ENCODE results near the gene BIN2. TPM values are rescaled to one million over a fixed set of nuclear protein-coding genes. Genes with fewer than 3 reads are reported as not detected.

BIN2 gene
- total RNA-seq, 1 experiment from 2014 or later = not detected

DNA sequence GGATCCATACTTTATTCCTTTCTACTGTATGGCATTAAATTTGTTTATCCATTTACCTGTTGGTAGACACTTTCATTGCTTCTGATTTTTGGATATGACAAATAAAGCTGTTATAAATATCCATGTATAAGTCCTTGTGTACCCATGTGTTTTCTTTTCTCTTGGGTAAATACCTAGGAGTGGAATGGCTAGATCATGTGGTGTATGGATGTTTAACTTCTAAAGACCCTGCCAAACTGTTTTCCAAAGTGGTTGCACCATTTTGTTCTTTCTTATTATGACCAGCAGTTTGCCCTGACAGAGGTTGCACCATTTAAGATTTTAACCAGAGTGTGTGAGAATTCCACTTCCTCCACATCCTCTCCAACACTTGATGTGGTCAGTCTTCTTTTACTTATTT lies 91.3 kb downstream of the BIN2 start:
- no peak overlapping the region for H2AK5ac ChIP-seq (ENCODE audit: insufficient read length, low read length)
- H2BK12ac ChIP-seq (ENCODE audit: insufficient read length, low read depth, low read length) = no peak overlapping the region
- no peak overlapping the region for H3K27ac Mint-ChIP-seq
- no peaks in the 10 kb centered on the region for H3K9me3 Mint-ChIP-seq
- H3K56ac ChIP-seq (ENCODE audit: insufficient read length, low read depth, low read length) = no peak overlapping the region
- H2BK5ac ChIP-seq (ENCODE audit: insufficient read length, low read length) = no peak overlapping the region
- no peak overlapping the region for H3T11ph ChIP-seq (ENCODE audit: low read length)
- H3K4ac ChIP-seq (ENCODE audit: low read depth, low read length) = no peak overlapping the region
- TF ChIP-seq, protein P1, sequence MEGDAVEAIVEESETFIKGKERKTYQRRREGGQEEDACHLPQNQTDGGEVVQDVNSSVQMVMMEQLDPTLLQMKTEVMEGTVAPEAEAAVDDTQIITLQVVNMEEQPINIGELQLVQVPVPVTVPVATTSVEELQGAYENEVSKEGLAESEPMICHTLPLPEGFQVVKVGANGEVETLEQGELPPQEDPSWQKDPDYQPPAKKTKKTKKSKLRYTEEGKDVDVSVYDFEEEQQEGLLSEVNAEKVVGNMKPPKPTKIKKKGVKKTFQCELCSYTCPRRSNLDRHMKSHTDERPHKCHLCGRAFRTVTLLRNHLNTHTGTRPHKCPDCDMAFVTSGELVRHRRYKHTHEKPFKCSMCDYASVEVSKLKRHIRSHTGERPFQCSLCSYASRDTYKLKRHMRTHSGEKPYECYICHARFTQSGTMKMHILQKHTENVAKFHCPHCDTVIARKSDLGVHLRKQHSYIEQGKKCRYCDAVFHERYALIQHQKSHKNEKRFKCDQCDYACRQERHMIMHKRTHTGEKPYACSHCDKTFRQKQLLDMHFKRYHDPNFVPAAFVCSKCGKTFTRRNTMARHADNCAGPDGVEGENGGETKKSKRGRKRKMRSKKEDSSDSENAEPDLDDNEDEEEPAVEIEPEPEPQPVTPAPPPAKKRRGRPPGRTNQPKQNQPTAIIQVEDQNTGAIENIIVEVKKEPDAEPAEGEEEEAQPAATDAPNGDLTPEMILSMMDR (conservative IDR thresholded peaks at IDR 0.05) = no peak
- H3K4me3 Mint-ChIP-seq = no peak overlapping the region
- no peaks in the 10 kb centered on the region for H3K79me1 ChIP-seq (ENCODE audit: insufficient read depth, low read depth, low read length, poor library complexity, severe bottlenecking)
- H3K23me2 ChIP-seq (ENCODE audit: insufficient read length, low read depth, low read length, poor library complexity, severe bottlenecking) = no peaks in the 10 kb centered on the region
- no peak overlapping the region for H2BK20ac ChIP-seq (ENCODE audit: low read depth, low read length, poor library complexity, severe bottlenecking)
- H3K4me1 ChIP-seq (ENCODE audit: insufficient read depth, low read length) = no peaks in the 10 kb centered on the region
- H3K27ac ChIP-seq (ENCODE audit: insufficient read length, low read depth, low read length) = no peak overlapping the region
- DNase-seq = no peak
- H3K4me1 Mint-ChIP-seq = peaks cover 0 to 4% of the 10 kb centered on the region in 2 experiments; a peak in 1 of 4 replicates
- no peaks in the 10 kb centered on the region for H4K20me1 ChIP-seq (ENCODE audit: control insufficient read depth, insufficient read depth, insufficient read length)
- no peak overlapping the region for H3K9ac ChIP-seq (ENCODE audit: extremely low read depth, insufficient read length, low read length)
- no peak overlapping the region for H2AFZ ChIP-seq (ENCODE audit: low read length)
- no peak overlapping the region for H4K5ac ChIP-seq (ENCODE audit: insufficient read length, low read depth, low read length)
- H3K23ac ChIP-seq (ENCODE audit: insufficient read length, low read depth, low read length) = no peak overlapping the region
- no peak overlapping the region for H4K91ac ChIP-seq (ENCODE audit: insufficient read length, low read depth, low read length)
- no peaks in the 10 kb centered on the region for H3K36me3 Mint-ChIP-seq (ENCODE audit: insufficient read depth in 1 of 3, low read depth in 3 of 3)
- H3K9me3 ChIP-seq (ENCODE audit: control insufficient read depth, low read depth, low read length) = no peaks in the 10 kb centered on the region
- no peaks in the 10 kb centered on the region for H3K27me3 ChIP-seq (ENCODE audit: insufficient read depth, low read length)
- H3K14ac ChIP-seq (ENCODE audit: insufficient read depth, low read length) = no peak overlapping the region
- no peak overlapping the region for H4K8ac ChIP-seq (replicated peaks; ENCODE audit: insufficient read length, low read depth, low read length)
- H2BK120ac ChIP-seq (ENCODE audit: low read depth, low read length, poor library complexity, severe bottlenecking) = no peak overlapping the region
- no peaks in the 10 kb centered on the region for H3K27me3 Mint-ChIP-seq (ENCODE audit: low read depth)
- H3K18ac ChIP-seq (ENCODE audit: insufficient read length, low read depth, low read length) = no peak overlapping the region
- no peaks in the 10 kb centered on the region for H3K79me2 ChIP-seq (ENCODE audit: insufficient read depth, low read length)
- no peak overlapping the region for H2BK15ac ChIP-seq (ENCODE audit: low read depth, low read length)
- H3K4me2 ChIP-seq (ENCODE audit: insufficient read depth, insufficient read length, low read length) = no peak overlapping the region

Other genes with a start within 250 kb of the BIN2 start
- gene CSRNP2, start 240.6 kb downstream of the BIN2 start, total RNA-seq (2021) = 38.6 and 42.5 TPM in 2 replicates
- gene TFCP2, start 151.0 kb downstream of the BIN2 start, total RNA-seq (2021) = 25.2 and 27.1 TPM in 2 replicates
- gene POU6F1, start 106.1 kb downstream of the BIN2 start, total RNA-seq (2021) = 12.0 and 13.3 TPM in 2 replicates
- 23.6 and 25.8 TPM in 2 replicates for gene DAZAP2, start 85.3 kb downstream of the BIN2 start, total RNA-seq (2021)
- gene SMAGP, start 53.8 kb downstream of the BIN2 start, total RNA-seq (2021) = 11.3 and 12.4 TPM in 2 replicates
- not detected in 2 replicates for gene CELA1, start 22.5 kb upstream of the BIN2 start, total RNA-seq (2021)
- 9.8 and 11.0 TPM in 2 replicates for gene GALNT6, start 67.2 kb upstream of the BIN2 start, total RNA-seq (2021)
- gene SLC4A8, start 100.7 kb upstream of the BIN2 start, total RNA-seq (2021) = 18.0 and 26.3 TPM in 2 replicates